ENCODE data around the gene NFKBIL1. TPM values are rescaled to one million over a fixed set of nuclear protein-coding genes. Genes with fewer than 3 reads are reported as not detected.
"Not testable (repeated sequence)": the region's sequence is repeated elsewhere in the genome, so short reads cannot be mapped to it uniquely, and the experiment has no call there.

NFKBIL1 gene
- total and polyA plus RNA-seq, 4 experiments from 2014 or later: 5.7 to 13.3 (median 8.6) TPM

GRCh38 chr6:31588871-31589650, 41.7 kb downstream of the NFKBIL1 start:
- H3K36me3 ChIP-seq (ENCODE audit: insufficient read depth, low read length): no peaks in the 10 kb centered on the region
- peaks cover 4 to 6% of the 10 kb centered on the region in 2 donors for H3K36me3 Mint-ChIP-seq
- H3K27me3 Mint-ChIP-seq: no peaks in the 10 kb centered on the region
- H3K27ac Mint-ChIP-seq: peak overlapping the region; percentile 46 to 96 (median 87)
- peaks cover 78% of the 10 kb centered on the region for H3K4me1 ChIP-seq (ENCODE audit: insufficient read depth, low read length)
- ChIA-PET POLR2A (ENCODE audit: partially characterized antibody) (interaction anchor here (36.9 to 52.5 kb wide), 2 partner anchors 6 to 26 kb away, joined by 3597 read pairs; partner anchors contain the start of genes ATP6V1G2, DDX39B, LST1 and LTA), CTCF (ENCODE audit: partially characterized antibody) (interaction anchor here (17.1 to 19.9 kb wide), 3 partner anchors 4 to 34 kb away, joined by 595 to 962 read pairs (median 962); partner anchors contain the start of genes ATP6V1G2, LST1, LTB and NCR3)
- H3K4me1 Mint-ChIP-seq: peaks cover 49 to 95% (median 72%) of the 10 kb centered on the region in 4 donors
- H3K27me3 ChIP-seq (ENCODE audit: insufficient read depth, low read length): no peaks in the 10 kb centered on the region
- no peak for DNase-seq
- intact Hi-C loops (cut with micrococcal nuclease): no loop called here
- peak overlapping the region in 6 of 8 donors; percentile 9 to 49 (median 31) for H3K4me3 Mint-ChIP-seq
- no peaks in the 10 kb centered on the region for H3K9me3 ChIP-seq (ENCODE audit: control insufficient read depth in 1 of 2, low read length in 2 of 2)
- H3K27ac ChIP-seq (ENCODE audit: low read depth, low read length): peak overlapping the region; percentile 62
- H3K9me3 Mint-ChIP-seq: peaks cover 0 to 5% (median 0%) of the 10 kb centered on the region in 8 donors
- no peak overlapping the region for H3K4me3 ChIP-seq (ENCODE audit: low read length in 2 of 2)

DNA sequence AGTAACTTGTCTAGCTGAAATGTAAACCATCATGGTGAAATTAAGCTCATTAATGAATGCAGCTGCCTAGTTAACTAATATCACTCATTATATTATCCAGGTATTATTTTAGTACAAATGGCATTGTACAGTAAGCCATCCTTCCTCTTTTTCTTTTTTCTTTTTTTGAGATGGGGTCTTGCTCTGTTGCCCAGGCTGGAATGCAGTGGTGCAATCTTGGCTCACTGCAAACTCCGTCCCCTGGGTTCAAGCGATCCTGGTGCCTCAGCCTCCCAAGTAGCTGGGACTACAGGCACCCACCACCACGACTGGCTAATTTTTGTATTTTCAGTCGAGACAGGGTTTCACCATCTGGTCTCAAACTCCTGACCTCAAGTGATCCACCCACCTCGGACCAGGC, 43.3 kb downstream of the NFKBIL1 start:
- H3K27ac ChIP-seq (ENCODE audit: low read depth, low read length); H3K27me3 ChIP-seq (ENCODE audit: insufficient read depth, low read length); H3K4me3 ChIP-seq (ENCODE audit: low read length in 2 of 2); H3K9me3 Mint-ChIP-seq; H3K36me3 ChIP-seq (ENCODE audit: insufficient read depth, low read length); H3K9me3 ChIP-seq (ENCODE audit: control insufficient read depth in 1 of 2, low read length in 2 of 2); H3K27me3 Mint-ChIP-seq; H3K36me3 Mint-ChIP-seq; intact Hi-C loops (cut with micrococcal nuclease); DNase-seq: not testable (repeated sequence)
- peaks cover 73% of the 10 kb centered on the region for H3K4me1 ChIP-seq (ENCODE audit: insufficient read depth, low read length)
- Mint-ChIP-seq H3K27ac (peak overlapping the region in 6 of 7 donors; percentile 43 to 88 (median 76)), H3K4me1 (peaks cover 45 to 87% (median 66%) of the 10 kb centered on the region in 4 donors), H3K4me3 (peak overlapping the region in 1 of 8 donors; percentile 43)
- ChIA-PET CTCF (ENCODE audit: partially characterized antibody) (interaction anchor here (19.7 to 19.9 kb wide), 2 partner anchors 10 to 36 kb away, joined by 595 to 962 read pairs; partner anchors contain the start of genes ATP6V1G2, LST1, LTB and NFKBIL1), POLR2A (ENCODE audit: partially characterized antibody) (interaction anchor here (36.9 kb wide), 1 partner anchor 27 kb away, joined by 3597 read pairs; the partner anchor contains the start of genes ATP6V1G2, DDX39B, LST1 and LTA)

DNA sequence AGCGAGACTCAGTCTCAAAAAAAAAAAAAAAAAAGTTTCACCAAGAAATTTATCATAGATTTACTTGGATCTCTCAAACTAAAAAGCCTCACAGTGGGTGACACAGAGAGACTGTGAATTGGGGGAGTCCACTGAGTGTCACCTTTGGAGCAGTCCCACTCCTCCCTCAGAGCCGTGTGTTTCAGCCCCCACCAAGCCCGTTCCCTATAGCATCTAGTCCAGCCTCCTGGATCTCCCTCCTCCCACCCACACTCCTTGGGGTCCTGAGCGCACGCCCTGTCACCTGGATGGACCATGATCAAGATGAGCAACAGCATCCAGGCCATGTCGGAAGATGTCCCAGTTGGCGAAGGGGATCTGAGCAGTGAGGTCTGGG, 45.0 kb downstream of the NFKBIL1 start:
- Mint-ChIP-seq H3K4me1 (peaks cover 37 to 84% (median 61%) of the 10 kb centered on the region in 4 donors), H3K27ac (peak overlapping the region; percentile 80 to 97 (median 88)), H3K4me3 (peak overlapping the region; percentile 57 to 84 (median 77)), H3K9me3 (peaks cover 0 to 5% (median 0%) of the 10 kb centered on the region in 8 donors), H3K36me3 (peaks cover 4% of the 10 kb centered on the region in 2 donors), H3K27me3 (no peaks in the 10 kb centered on the region)
- Histone ChIP-seq H3K27ac (ENCODE audit: low read depth, low read length) (peak overlapping the region; percentile 37), H3K4me1 (ENCODE audit: insufficient read depth, low read length) (peaks cover 72% of the 10 kb centered on the region), H3K9me3 (ENCODE audit: control insufficient read depth in 1 of 2, low read length in 2 of 2) (no peaks in the 10 kb centered on the region), H3K4me3 (ENCODE audit: low read length in 2 of 2) (peak overlapping the region in 1 of 2 donors; percentile 28), H3K27me3 (ENCODE audit: insufficient read depth, low read length) (no peaks in the 10 kb centered on the region), H3K36me3 (ENCODE audit: insufficient read depth, low read length) (no peaks in the 10 kb centered on the region)
- ChIA-PET POLR2A (ENCODE audit: partially characterized antibody) (interaction anchor here (0.7 to 36.9 kb wide), 7 partner anchors 29 to 1531 kb away, joined by 3 to 3597 read pairs (median 4); partner anchors contain the start of genes ATP6V1G2, BAG6, DDX39B and LST1), CTCF (ENCODE audit: partially characterized antibody) (interaction anchor here (1.7 to 19.9 kb wide), 3 partner anchors 11 to 98 kb away, joined by 7 to 1152 read pairs (median 962); partner anchors contain the start of genes ATP6V1G2, DDX39B, LST1 and LTA)
- DNase-seq: no peak
- intact Hi-C loops (cut with micrococcal nuclease): no loop called here

GRCh38 chr6:31597006-31597405, 49.6 kb downstream of the NFKBIL1 start:
- POLR2A ChIA-PET (ENCODE audit: partially characterized antibody): interaction anchor here (0.6 to 36.9 kb wide), 9 partner anchors 20 to 233 kb away, joined by 3 to 3597 read pairs (median 3); partner anchors contain the start of genes ATP6V1G2, DDX39B, LST1 and LTA
- CTCF ChIA-PET (ENCODE audit: partially characterized antibody): interaction anchor here (0.8 to 19.9 kb wide), 13 partner anchors 10 to 231 kb away, joined by 3 to 1152 read pairs (median 4); partner anchors contain the start of genes ATP6V1G2, BAG6, DDX39B and HSPA1B
- no peaks in the 10 kb centered on the region for H3K9me3 ChIP-seq (ENCODE audit: control insufficient read depth in 1 of 2, low read length in 2 of 2)
- H3K27ac Mint-ChIP-seq: peak overlapping the region; percentile 60 to 89 (median 77)
- H3K27ac ChIP-seq (ENCODE audit: low read depth, low read length): no peak overlapping the region
- DNase-seq: peak; percentile 66 to 79 (median 75)
- no peaks in the 10 kb centered on the region for H3K36me3 ChIP-seq (ENCODE audit: insufficient read depth, low read length)
- H3K36me3 Mint-ChIP-seq: no peaks in the 10 kb centered on the region
- no peaks in the 10 kb centered on the region for H3K27me3 Mint-ChIP-seq
- no peak overlapping the region for H3K4me3 ChIP-seq (ENCODE audit: low read length in 2 of 2)
- peaks cover 27 to 56% (median 45%) of the 10 kb centered on the region in 4 donors for H3K4me1 Mint-ChIP-seq
- peak overlapping the region in 5 of 8 donors; percentile 33 to 66 (median 43) for H3K4me3 Mint-ChIP-seq
- H3K27me3 ChIP-seq (ENCODE audit: insufficient read depth, low read length): no peaks in the 10 kb centered on the region
- H3K4me1 ChIP-seq (ENCODE audit: insufficient read depth, low read length): peaks cover 60% of the 10 kb centered on the region
- peaks cover 0 to 3% (median 0%) of the 10 kb centered on the region in 8 donors for H3K9me3 Mint-ChIP-seq
- intact Hi-C loops (cut with micrococcal nuclease): loop anchor here (1.0 to 5.0 kb wide), 2 partner anchors 16 to 200 kb away; no protein-coding TSS in a partner anchor

- POLR2A ChIA-PET (ENCODE audit: partially characterized antibody): no interaction called here
Measured at GRCh38 chr6:31607317-31607716, 59.9 kb downstream of the NFKBIL1 start.

More at GRCh38 chr6:31607317-31607716, 59.9 kb downstream of the NFKBIL1 start:
- H3K9me3 Mint-ChIP-seq: no peaks in the 10 kb centered on the region
- peaks cover 0 to 2% (median 0%) of the 10 kb centered on the region in 4 donors for H3K4me1 Mint-ChIP-seq
- no peak overlapping the region for H3K27ac ChIP-seq (ENCODE audit: low read depth, low read length)
- DNase-seq: no peak
- no peaks in the 10 kb centered on the region for H3K36me3 Mint-ChIP-seq
- H3K36me3 ChIP-seq (ENCODE audit: insufficient read depth, low read length): no peaks in the 10 kb centered on the region
- intact Hi-C loops (cut with micrococcal nuclease): no loop called here
- H3K4me3 ChIP-seq (ENCODE audit: low read length in 2 of 2): no peak overlapping the region
- no peak overlapping the region for H3K4me3 Mint-ChIP-seq
- no peaks in the 10 kb centered on the region for H3K27me3 ChIP-seq (ENCODE audit: insufficient read depth, low read length)
- no peak overlapping the region for H3K27ac Mint-ChIP-seq
- no peaks in the 10 kb centered on the region for H3K9me3 ChIP-seq (ENCODE audit: control insufficient read depth in 1 of 2, low read length in 2 of 2)
- peaks cover 0 to 1% of the 10 kb centered on the region in 2 donors for H3K27me3 Mint-ChIP-seq
- no peaks in the 10 kb centered on the region for H3K4me1 ChIP-seq (ENCODE audit: insufficient read depth, low read length)
- CTCF ChIA-PET (ENCODE audit: partially characterized antibody): interaction anchor here (1.1 to 2.0 kb wide), 3 partner anchors 9 to 56 kb away, joined by 3 to 4 read pairs (median 3); no protein-coding TSS in a partner anchor

Data from CD4-positive, alpha-beta memory T cell (primary cell).